Measurements from ENCODE around the gene TMCO6.

- TF ChIP-seq, protein P1, sequence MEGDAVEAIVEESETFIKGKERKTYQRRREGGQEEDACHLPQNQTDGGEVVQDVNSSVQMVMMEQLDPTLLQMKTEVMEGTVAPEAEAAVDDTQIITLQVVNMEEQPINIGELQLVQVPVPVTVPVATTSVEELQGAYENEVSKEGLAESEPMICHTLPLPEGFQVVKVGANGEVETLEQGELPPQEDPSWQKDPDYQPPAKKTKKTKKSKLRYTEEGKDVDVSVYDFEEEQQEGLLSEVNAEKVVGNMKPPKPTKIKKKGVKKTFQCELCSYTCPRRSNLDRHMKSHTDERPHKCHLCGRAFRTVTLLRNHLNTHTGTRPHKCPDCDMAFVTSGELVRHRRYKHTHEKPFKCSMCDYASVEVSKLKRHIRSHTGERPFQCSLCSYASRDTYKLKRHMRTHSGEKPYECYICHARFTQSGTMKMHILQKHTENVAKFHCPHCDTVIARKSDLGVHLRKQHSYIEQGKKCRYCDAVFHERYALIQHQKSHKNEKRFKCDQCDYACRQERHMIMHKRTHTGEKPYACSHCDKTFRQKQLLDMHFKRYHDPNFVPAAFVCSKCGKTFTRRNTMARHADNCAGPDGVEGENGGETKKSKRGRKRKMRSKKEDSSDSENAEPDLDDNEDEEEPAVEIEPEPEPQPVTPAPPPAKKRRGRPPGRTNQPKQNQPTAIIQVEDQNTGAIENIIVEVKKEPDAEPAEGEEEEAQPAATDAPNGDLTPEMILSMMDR (IDR thresholded peaks at IDR 0.05; ENCODE audit: poor library complexity, severe bottlenecking): no peak
- TF ChIP-seq EZH2 (IDR thresholded peaks at IDR 0.05; ENCODE audit: borderline replicate concordance, insufficient read depth, low read length, poor library complexity, severe bottlenecking) (no peak), EP300 (conservative IDR thresholded peaks at IDR 0.05; ENCODE audit: poor library complexity, severe bottlenecking) (no peak), RAD21 (conservative IDR thresholded peaks at IDR 0.05) (no peak), SMC3 (conservative IDR thresholded peaks at IDR 0.05; ENCODE audit: poor library complexity) (no peak), MXI1 (conservative IDR thresholded peaks at IDR 0.05; ENCODE audit: poor library complexity, severe bottlenecking) (no peak)
- TF ChIP-seq, protein P2, sequence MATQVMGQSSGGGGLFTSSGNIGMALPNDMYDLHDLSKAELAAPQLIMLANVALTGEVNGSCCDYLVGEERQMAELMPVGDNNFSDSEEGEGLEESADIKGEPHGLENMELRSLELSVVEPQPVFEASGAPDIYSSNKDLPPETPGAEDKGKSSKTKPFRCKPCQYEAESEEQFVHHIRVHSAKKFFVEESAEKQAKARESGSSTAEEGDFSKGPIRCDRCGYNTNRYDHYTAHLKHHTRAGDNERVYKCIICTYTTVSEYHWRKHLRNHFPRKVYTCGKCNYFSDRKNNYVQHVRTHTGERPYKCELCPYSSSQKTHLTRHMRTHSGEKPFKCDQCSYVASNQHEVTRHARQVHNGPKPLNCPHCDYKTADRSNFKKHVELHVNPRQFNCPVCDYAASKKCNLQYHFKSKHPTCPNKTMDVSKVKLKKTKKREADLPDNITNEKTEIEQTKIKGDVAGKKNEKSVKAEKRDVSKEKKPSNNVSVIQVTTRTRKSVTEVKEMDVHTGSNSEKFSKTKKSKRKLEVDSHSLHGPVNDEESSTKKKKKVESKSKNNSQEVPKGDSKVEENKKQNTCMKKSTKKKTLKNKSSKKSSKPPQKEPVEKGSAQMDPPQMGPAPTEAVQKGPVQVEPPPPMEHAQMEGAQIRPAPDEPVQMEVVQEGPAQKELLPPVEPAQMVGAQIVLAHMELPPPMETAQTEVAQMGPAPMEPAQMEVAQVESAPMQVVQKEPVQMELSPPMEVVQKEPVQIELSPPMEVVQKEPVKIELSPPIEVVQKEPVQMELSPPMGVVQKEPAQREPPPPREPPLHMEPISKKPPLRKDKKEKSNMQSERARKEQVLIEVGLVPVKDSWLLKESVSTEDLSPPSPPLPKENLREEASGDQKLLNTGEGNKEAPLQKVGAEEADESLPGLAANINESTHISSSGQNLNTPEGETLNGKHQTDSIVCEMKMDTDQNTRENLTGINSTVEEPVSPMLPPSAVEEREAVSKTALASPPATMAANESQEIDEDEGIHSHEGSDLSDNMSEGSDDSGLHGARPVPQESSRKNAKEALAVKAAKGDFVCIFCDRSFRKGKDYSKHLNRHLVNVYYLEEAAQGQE (IDR thresholded peaks at IDR 0.05; ENCODE audit: borderline replicate concordance): no peak
Measured at GRCh38 chr5:140591747-140592372, 47.4 kb upstream of the TMCO6 start.

All from neural cell (in vitro differentiated cells).